Fibroblast of lung (primary cell): ENCODE data around the gene PARP14. TPM values are rescaled to one million over a fixed set of nuclear protein-coding genes. Genes with fewer than 3 reads are reported as not detected.

ENCODE experiments used
- DNase-seq, 2 donors: peaks; one replicate each; pipeline versions ENCODE4 v3.0.0 to v3.0.0-alpha.2; 2010; ENCODE audit warnings: low read depth in 2 of 2
- H2AFZ ChIP-seq: 2 replicates; pipeline ENCODE4 v1.5.1; 2012; ENCODE audit warnings: low read length, control low read depth, inconsistent platforms
- H3K27ac ChIP-seq: 2 replicates; pipeline ENCODE4 v1.5.1; 2011; ENCODE audit warnings: low read length, control low read depth; ENCODE audit not compliant: insufficient read depth
- H3K27me3 ChIP-seq: 2 replicates; pipeline ENCODE4 v1.5.1; 2011; ENCODE audit warnings: mild to moderate bottlenecking, low read length; ENCODE audit not compliant: control insufficient read depth, insufficient read depth
- H3K36me3 ChIP-seq: 2 replicates; pipeline ENCODE4 v1.5.1; 2011; ENCODE audit warnings: low read length; ENCODE audit not compliant: control insufficient read depth, insufficient read depth
- H3K4me1 ChIP-seq: 2 replicates; pipeline ENCODE4 v1.5.1; 2011; ENCODE audit warnings: low read length; ENCODE audit not compliant: control insufficient read depth, insufficient read depth; ENCODE audit errors: extremely low read depth
- H3K4me2 ChIP-seq: 2 replicates; pipeline ENCODE4 v1.5.1; 2011; ENCODE audit warnings: low read length, control low read depth; ENCODE audit not compliant: insufficient read depth; ENCODE audit errors: extremely low read depth
- H3K4me3 ChIP-seq, 4 experiments: fragments of 200-600 bp in 1 of 4; sonication (generic) in 1 of 4; replicated peaks in 1 of 4; 2 replicates each; pipeline ENCODE4 v1.5.1; 2011 to 2016; ENCODE audit warnings: low read length in 4 of 4, low read depth in 3 of 4, mild to moderate bottlenecking in 3 of 4, control low read depth in 2 of 4, inconsistent platforms in 1 of 4, mixed read lengths in 1 of 4; ENCODE audit not compliant: insufficient read depth in 1 of 4; ENCODE audit errors: control extremely low read depth in 1 of 4
- H3K79me2 ChIP-seq: 2 replicates; pipeline ENCODE4 v1.5.1; 2012; ENCODE audit warnings: mild to moderate bottlenecking, low read length, inconsistent platforms; ENCODE audit not compliant: control insufficient read depth, insufficient read depth
- H3K9ac ChIP-seq: 2 replicates; pipeline ENCODE4 v1.5.1; 2011; ENCODE audit warnings: mild to moderate bottlenecking, low read length, control low read depth; ENCODE audit not compliant: insufficient read depth
- H3K9me3 ChIP-seq: 2 replicates; pipeline ENCODE4 v1.5.1; 2012; ENCODE audit warnings: low read depth, low read length; ENCODE audit not compliant: control insufficient read depth, insufficient read depth
- H4K20me1 ChIP-seq: 2 replicates; pipeline ENCODE4 v1.5.1; 2011; ENCODE audit warnings: low read length; ENCODE audit not compliant: control insufficient read depth, insufficient read depth; ENCODE audit errors: extremely low read depth
- EZH2 ChIP-seq: IDR thresholded peaks from 2 replicates; pipeline ENCODE4 v1.5.1; 2012; ENCODE audit warnings: low read length, control low read depth, mild to moderate bottlenecking; ENCODE audit errors: missing control alignments
- polyA minus RNA-seq: library from RNA; depleted of rRNA, polyadenylated mRNA; stranded (reverse); fragments of >200 nt; gene quantifications from 2 replicates; pipeline ENCODE4 v1.2.3, GENCODE V29; 2011; ENCODE audit warnings: low replicate concordance
- polyA plus RNA-seq, 2 donors: library from polyadenylated mRNA; depleted of rRNA in 1 of 2; stranded (reverse) in 1 of 2; unstranded in 1 of 2; fragments of >200 nt; gene quantifications; 2 replicates each; pipeline ENCODE4 v1.2.1, GENCODE V29; 2011 to 2012; ENCODE audit warnings: missing spikeins in 1 of 2
- total RNA-seq: library from RNA; depleted of rRNA; stranded (reverse); fragments of >200 nt; gene quantifications from 2 replicates; pipeline ENCODE4 v1.2.1, GENCODE V29; 2014
- TF ChIP-seq, protein P1 (sequence below), 2 donors: IDR thresholded peaks in 1 of 2; conservative IDR thresholded peaks in 1 of 2; 1 replicate in 1 of 2; 2 replicates in 1 of 2; pipeline ENCODE4 v1.5.1; 2011 to 2012; ENCODE audit warnings: low read length in 2 of 2, control low read depth in 1 of 2, inconsistent platforms in 1 of 2, low read depth in 1 of 2, mild to moderate bottlenecking in 1 of 2

Gene PARP14, protein sequence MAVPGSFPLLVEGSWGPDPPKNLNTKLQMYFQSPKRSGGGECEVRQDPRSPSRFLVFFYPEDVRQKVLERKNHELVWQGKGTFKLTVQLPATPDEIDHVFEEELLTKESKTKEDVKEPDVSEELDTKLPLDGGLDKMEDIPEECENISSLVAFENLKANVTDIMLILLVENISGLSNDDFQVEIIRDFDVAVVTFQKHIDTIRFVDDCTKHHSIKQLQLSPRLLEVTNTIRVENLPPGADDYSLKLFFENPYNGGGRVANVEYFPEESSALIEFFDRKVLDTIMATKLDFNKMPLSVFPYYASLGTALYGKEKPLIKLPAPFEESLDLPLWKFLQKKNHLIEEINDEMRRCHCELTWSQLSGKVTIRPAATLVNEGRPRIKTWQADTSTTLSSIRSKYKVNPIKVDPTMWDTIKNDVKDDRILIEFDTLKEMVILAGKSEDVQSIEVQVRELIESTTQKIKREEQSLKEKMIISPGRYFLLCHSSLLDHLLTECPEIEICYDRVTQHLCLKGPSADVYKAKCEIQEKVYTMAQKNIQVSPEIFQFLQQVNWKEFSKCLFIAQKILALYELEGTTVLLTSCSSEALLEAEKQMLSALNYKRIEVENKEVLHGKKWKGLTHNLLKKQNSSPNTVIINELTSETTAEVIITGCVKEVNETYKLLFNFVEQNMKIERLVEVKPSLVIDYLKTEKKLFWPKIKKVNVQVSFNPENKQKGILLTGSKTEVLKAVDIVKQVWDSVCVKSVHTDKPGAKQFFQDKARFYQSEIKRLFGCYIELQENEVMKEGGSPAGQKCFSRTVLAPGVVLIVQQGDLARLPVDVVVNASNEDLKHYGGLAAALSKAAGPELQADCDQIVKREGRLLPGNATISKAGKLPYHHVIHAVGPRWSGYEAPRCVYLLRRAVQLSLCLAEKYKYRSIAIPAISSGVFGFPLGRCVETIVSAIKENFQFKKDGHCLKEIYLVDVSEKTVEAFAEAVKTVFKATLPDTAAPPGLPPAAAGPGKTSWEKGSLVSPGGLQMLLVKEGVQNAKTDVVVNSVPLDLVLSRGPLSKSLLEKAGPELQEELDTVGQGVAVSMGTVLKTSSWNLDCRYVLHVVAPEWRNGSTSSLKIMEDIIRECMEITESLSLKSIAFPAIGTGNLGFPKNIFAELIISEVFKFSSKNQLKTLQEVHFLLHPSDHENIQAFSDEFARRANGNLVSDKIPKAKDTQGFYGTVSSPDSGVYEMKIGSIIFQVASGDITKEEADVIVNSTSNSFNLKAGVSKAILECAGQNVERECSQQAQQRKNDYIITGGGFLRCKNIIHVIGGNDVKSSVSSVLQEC (N-terminal part only)
- total RNA-seq (71.7 and 78.3 TPM in 2 replicates), polyA plus RNA-seq (27.1 and 35.6 TPM in 2 replicates), polyA minus RNA-seq (15.3 and 18.2 TPM in 2 replicates)
- 12.8 and 17.0 TPM in 2 replicates for polyA plus RNA-seq (2012)

DNA sequence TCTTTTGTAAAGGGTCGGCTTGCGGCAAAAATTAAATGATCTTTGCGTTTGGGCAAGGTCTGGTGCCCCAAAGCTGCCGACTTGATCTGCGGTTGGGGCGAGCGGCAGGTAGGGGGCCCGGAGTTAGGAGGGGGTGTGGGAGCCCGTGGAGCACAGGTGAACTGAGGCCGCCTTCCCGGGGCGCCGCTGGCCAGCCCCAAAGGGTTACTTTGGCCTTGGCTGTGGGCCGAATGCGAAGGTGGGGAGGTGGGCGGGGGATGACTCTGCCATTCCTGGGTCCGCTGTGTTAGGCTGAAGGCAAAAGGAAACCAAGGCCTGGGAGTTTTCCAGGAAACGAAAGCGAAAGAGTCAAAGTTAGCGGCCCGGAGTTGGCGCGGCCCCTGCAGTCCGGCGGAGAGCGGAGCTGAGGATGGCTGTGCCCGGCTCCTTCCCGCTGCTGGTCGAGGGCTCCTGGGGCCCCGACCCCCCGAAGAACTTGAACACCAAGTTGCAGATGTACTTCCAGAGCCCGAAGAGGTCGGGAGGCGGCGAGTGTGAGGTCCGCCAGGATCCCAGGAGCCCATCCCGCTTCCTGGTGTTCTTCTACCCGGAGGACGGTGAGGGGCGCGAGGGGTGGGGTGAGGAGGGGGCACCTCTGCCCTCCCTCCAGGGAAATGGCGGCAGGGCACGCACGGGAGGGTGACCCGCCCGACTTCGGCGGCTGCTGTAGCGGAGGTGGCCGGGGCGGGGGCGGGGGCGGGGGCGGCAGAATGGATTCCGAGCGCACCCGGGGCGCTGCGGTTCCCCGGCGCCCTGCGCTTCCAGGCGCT lies at the start of gene PARP14:
Gene PARP14, plus strand, starts transcription at position 365 of the 809 bp plus-strand sequence. Its CDS starts 45 bp downstream, at position 410.
- Histone ChIP-seq H3K9ac (peak within 1 kb of the TSS; percentile 69), H4K20me1 (no peaks in the 10 kb centered on the region), H3K4me1 (peaks cover 12% of the 10 kb centered on the region), H3K79me2 (peaks cover 10% of the 10 kb centered on the region), H3K27ac (peak within 1 kb of the TSS; percentile 74), H3K27me3 (no peaks in the 10 kb centered on the region), H3K9me3 (no peaks in the 10 kb centered on the region), H2AFZ (peak within 1 kb of the TSS; percentile 93), H3K36me3 (no peaks in the 10 kb centered on the region), H3K4me2 (peak within 1 kb of the TSS; percentile 99), H3K4me3 (peak within 1 kb of the TSS; percentile 72 to 82 (median 79))
- TF ChIP-seq EZH2: no peak
- TF ChIP-seq, protein P1, sequence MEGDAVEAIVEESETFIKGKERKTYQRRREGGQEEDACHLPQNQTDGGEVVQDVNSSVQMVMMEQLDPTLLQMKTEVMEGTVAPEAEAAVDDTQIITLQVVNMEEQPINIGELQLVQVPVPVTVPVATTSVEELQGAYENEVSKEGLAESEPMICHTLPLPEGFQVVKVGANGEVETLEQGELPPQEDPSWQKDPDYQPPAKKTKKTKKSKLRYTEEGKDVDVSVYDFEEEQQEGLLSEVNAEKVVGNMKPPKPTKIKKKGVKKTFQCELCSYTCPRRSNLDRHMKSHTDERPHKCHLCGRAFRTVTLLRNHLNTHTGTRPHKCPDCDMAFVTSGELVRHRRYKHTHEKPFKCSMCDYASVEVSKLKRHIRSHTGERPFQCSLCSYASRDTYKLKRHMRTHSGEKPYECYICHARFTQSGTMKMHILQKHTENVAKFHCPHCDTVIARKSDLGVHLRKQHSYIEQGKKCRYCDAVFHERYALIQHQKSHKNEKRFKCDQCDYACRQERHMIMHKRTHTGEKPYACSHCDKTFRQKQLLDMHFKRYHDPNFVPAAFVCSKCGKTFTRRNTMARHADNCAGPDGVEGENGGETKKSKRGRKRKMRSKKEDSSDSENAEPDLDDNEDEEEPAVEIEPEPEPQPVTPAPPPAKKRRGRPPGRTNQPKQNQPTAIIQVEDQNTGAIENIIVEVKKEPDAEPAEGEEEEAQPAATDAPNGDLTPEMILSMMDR (conservative IDR thresholded peaks at IDR 0.05 in 1 of 2, IDR thresholded peaks at IDR 0.05 in 1 of 2; ENCODE audit: low read depth in 1 of 2, low read length in 2 of 2): peak in 1 of 2 donors; percentile 12
- peak; percentile 65 to 78 for DNase-seq

DNA sequence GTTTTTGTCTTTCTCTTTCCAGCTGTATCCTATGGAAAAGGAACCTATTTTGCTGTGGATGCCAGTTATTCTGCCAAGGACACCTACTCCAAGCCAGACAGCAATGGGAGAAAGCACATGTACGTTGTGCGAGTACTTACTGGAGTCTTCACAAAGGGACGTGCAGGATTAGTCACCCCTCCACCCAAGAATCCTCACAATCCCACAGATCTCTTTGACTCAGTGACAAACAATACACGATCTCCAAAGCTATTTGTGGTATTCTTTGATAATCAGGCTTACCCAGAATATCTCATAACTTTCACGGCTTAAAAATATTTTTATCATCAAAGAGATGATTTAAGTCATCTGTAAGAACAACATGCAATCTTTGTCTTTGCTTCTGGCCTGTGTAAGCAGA lies 44.9 kb upstream of the PARP14 start:
- DNase-seq: peak in 1 of 2 donors; percentile 85
- no peak overlapping the region for H3K4me2 ChIP-seq

More for the DNA sequence above, 44.9 kb upstream of the PARP14 start:
- Histone ChIP-seq H3K4me1 (no peaks in the 10 kb centered on the region), H4K20me1 (no peaks in the 10 kb centered on the region), H3K9me3 (no peaks in the 10 kb centered on the region), H3K36me3 (no peaks in the 10 kb centered on the region), H3K9ac (no peak overlapping the region), H3K27me3 (peaks cover 8% of the 10 kb centered on the region), H3K4me3 (no peak overlapping the region), H3K79me2 (no peaks in the 10 kb centered on the region), H2AFZ (no peak overlapping the region), H3K27ac (no peak overlapping the region)
- TF ChIP-seq, protein P1 (conservative IDR thresholded peaks at IDR 0.05 in 1 of 2, IDR thresholded peaks at IDR 0.05 in 1 of 2; ENCODE audit: low read depth in 1 of 2, low read length in 2 of 2): no peak
- TF ChIP-seq EZH2: no peak
